HL-60/S4 (cell line): ENCODE results near the gene PLBD2.

Experiments
- in situ Hi-C: fragments of 300-500 bp; cut with MboI; formaldehyde crosslinking; loops from 2 replicates; pipeline ENCODE4 v1.14.3; 2022; ENCODE audit warnings: low sequenced_read_pairs

The PLBD2 gene

GRCh38 chr12:113392988-113393579, 34.7 kb downstream of the PLBD2 start:
- in situ Hi-C loops = no loop called here

GRCh38 chr12:113393749-113394148, 35.4 kb downstream of the PLBD2 start:
- in situ Hi-C loops = no loop called here

GRCh38 chr12:113395119-113395518, 36.7 kb downstream of the PLBD2 start:
- in situ Hi-C loops = no loop called here

GRCh38 chr12:113396200-113396599, 37.8 kb downstream of the PLBD2 start:
- in situ Hi-C loops = no loop called here

- in situ Hi-C loops = no loop called here
Measured at GRCh38 chr12:113396828-113397496, 38.6 kb downstream of the PLBD2 start.

GRCh38 chr12:113397497-113398197, 39.3 kb downstream of the PLBD2 start:
- in situ Hi-C loops = no loop called here

- in situ Hi-C loops = no loop called here
Measured at GRCh38 chr12:113398346-113399290, 40.2 kb downstream of the PLBD2 start.

- in situ Hi-C loops = no loop called here
Measured at GRCh38 chr12:113399490-113399889, 41.1 kb downstream of the PLBD2 start.

- in situ Hi-C loops = no loop called here
Measured at GRCh38 chr12:113400362-113400761, 42.0 kb downstream of the PLBD2 start.

GRCh38 chr12:113401066-113402000, 42.9 kb downstream of the PLBD2 start:
- in situ Hi-C loops = no loop called here

- in situ Hi-C loops = no loop called here
Measured at GRCh38 chr12:113402586-113403260, 44.3 kb downstream of the PLBD2 start.

GRCh38 chr12:113403435-113404415, 45.3 kb downstream of the PLBD2 start, which contains the start of gene SDS:
Gene SDS (minus strand): TSS chr12:113403887. CDS start chr12:113399708, 4,179 bp downstream.
- in situ Hi-C loops = no loop called here

- in situ Hi-C loops = no loop called here
Measured at GRCh38 chr12:113405694-113406093, 47.3 kb downstream of the PLBD2 start.

GRCh38 chr12:113407931-113408600, 49.7 kb downstream of the PLBD2 start:
- in situ Hi-C loops = no loop called here

- in situ Hi-C loops = no loop called here
Measured at GRCh38 chr12:113408756-113409298, 50.4 kb downstream of the PLBD2 start.

- in situ Hi-C loops = loop anchor here (10.0 kb wide), 1 partner anchor 205 kb away; no protein-coding TSS in a partner anchor
Measured at GRCh38 chr12:113409462-113410124, 51.2 kb downstream of the PLBD2 start.
